Thyroid gland (tissue), 4 donors: Measurements from ENCODE around the gene POLR3A. TPM values are rescaled to one million over a fixed set of nuclear protein-coding genes. Genes with fewer than 3 reads are reported as not detected.
A peak's percentile ranks its signal among the peaks of the same experiment; 100 is the strongest.

ENCODE experiments used
- DNase-seq, 2 donors: peaks; one replicate each; pipeline ENCODE4 v3.0.0-alpha.2; 2019
- H3K27ac ChIP-seq, 3 donors: fragments of 200-600 bp; sonication (generic); 1 replicate in 2 of 3; 2 replicates in 1 of 3; pipeline ENCODE4 v1.5.1; 2016 to 2019; ENCODE audit warnings: mild to moderate bottlenecking in 1 of 3, moderate library complexity in 1 of 3
- H3K27me3 ChIP-seq: fragments of 200-600 bp; sonication (generic); one replicate; pipeline ENCODE4 v1.5.1; 2019
- H3K36me3 ChIP-seq, 2 donors: fragments of 200-600 bp; sonication (generic); one replicate each; pipeline ENCODE4 v1.5.1; 2016 to 2019
- H3K4me1 ChIP-seq, 2 donors: fragments of 200-600 bp; sonication (generic); one replicate each; pipeline ENCODE4 v1.5.1; 2017 to 2019
- H3K4me3 ChIP-seq, 3 donors: fragments of 200-600 bp; sonication (generic); replicated peaks in 1 of 3; 1 replicate in 2 of 3; 2 replicates in 1 of 3; pipeline ENCODE4 v1.5.1; 2016; ENCODE audit warnings: mild to moderate bottlenecking in 1 of 3
- H3K9me3 ChIP-seq: fragments of 200-600 bp; sonication (generic); one replicate; pipeline ENCODE4 v1.5.1; 2017
- POLR2A ChIP-seq, 2 donors: fragments of 450-650 bp; IDR thresholded peaks; one replicate each; pipeline ENCODE4 v1.6.1; 2017; ENCODE audit warnings: antibody characterized with exemption in 2 of 2, mild to moderate bottlenecking in 2 of 2, moderate library complexity in 1 of 2
- WGBS, 2 donors: methylation state at CpG; one replicate each; pipeline ENCODE4 v1.1.5; 2017; 5-methylcytosine and 5-hydroxymethylcytosine counted together
- intact Hi-C: fragments of 100-400 bp; cut with DNase I; formaldehyde crosslinking; loops from one replicate; pipeline ENCODE4 v1.15.1; 2023
- total RNA-seq, 4 donors: library from RNA; depleted of rRNA; stranded (reverse); fragments of >200 nt; gene quantifications; one replicate each; pipeline ENCODE4 v1.2.3, GENCODE V29; 2016
- TF ChIP-seq, protein P1 (sequence below), 6 experiments: fragments of 200-600 bp in 3 of 6; fragments of 450-650 bp in 3 of 6; sonication (generic) in 3 of 6; IDR thresholded peaks; one replicate each; pipeline ENCODE4 v1.5.1; 2016 to 2019; ENCODE audit warnings: antibody characterized with exemption in 6 of 6, mild to moderate bottlenecking in 2 of 6, inconsistent platforms in 1 of 6, moderate library complexity in 1 of 6

The POLR3A gene
- total RNA-seq, 4 donors from 2014 or later, result 14.5 to 21.5 (median 16.6) TPM

DNA sequence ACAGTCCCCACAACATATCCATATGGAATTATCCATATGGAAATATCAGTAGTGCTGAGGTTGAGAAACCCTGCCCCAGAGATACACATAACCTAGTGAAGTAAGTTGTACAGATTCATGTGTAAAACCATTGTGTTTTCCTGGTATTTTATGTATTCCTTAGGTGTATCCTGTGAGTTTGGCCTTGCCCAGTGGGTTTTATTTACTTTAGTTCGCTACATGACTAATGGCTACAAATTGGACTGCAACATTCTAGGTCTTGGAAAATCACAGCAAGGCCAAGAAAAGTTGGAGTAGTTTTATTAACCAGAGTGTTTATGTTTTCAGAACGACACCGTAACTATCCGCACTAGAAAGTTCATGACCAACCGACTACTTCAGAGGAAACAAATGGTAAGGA is 5.7 kb upstream of the POLR3A start:
- 80 to 84% methylated on average over 5 of the region's 5 CpGs for WGBS, 2 donors
- Histone ChIP-seq H3K4me1 (peaks cover 10 to 12% of the 10 kb centered on the region in 2 donors), H3K4me3 (peak overlapping the region in 1 of 3 donors; percentile 80), H3K27me3 (no peaks in the 10 kb centered on the region), H3K36me3 (peaks cover 46 to 47% of the 10 kb centered on the region in 2 donors), H3K9me3 (no peaks in the 10 kb centered on the region), H3K27ac (peak overlapping the region in 1 of 3 donors; percentile 72)
- DNase-seq, result no peak
- TF ChIP-seq POLR2A (IDR thresholded peaks at IDR 0.05), result no peak
- TF ChIP-seq, protein P1, sequence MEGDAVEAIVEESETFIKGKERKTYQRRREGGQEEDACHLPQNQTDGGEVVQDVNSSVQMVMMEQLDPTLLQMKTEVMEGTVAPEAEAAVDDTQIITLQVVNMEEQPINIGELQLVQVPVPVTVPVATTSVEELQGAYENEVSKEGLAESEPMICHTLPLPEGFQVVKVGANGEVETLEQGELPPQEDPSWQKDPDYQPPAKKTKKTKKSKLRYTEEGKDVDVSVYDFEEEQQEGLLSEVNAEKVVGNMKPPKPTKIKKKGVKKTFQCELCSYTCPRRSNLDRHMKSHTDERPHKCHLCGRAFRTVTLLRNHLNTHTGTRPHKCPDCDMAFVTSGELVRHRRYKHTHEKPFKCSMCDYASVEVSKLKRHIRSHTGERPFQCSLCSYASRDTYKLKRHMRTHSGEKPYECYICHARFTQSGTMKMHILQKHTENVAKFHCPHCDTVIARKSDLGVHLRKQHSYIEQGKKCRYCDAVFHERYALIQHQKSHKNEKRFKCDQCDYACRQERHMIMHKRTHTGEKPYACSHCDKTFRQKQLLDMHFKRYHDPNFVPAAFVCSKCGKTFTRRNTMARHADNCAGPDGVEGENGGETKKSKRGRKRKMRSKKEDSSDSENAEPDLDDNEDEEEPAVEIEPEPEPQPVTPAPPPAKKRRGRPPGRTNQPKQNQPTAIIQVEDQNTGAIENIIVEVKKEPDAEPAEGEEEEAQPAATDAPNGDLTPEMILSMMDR (IDR thresholded peaks at IDR 0.05), result no peak
- intact Hi-C loops, result no loop called here

DNA sequence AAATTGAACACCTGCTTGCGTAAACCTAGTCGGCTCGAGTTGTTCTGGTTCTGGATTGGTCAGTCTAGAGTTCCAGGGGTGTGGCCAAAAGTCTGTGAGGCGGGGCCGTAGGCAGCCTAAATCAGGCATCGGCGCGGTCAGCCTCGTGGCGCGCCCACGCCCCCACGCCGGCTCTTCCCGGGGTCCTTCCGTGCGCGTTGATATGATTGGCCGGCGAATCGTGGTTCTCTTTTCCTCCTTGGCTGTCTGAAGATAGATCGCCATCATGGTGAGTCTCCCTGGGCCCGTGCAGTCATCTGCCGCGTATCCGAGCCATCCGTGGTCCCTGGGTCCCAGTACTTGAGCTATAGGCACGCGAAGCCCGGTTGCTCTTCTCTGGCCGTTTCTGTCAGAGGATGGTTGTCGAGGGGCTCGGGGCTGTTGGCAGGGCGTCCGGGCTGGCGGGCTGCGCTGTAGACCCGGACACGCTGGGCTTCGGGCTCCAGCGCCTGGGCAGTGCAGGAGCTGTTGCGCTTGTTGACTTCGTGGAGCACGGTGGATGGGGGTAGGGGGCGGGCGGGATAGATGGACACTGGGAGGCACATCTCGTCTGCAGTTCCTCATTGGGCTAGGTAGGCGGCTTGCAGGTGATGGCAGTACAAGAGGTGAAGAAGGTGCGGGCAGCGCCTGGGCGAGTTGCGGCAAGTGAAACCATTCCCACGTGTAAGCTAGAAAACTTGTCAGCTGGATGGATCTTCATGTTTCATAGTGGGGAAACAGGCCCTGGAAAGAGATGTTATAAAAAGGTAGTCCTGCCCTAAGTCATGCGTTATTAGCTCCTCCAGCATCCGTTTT is 4.5 kb upstream of the POLR3A start, which contains the start of gene RPS24:
Gene RPS24 (plus strand): TSS at position 227 of the 834 bp plus-strand sequence. CDS start 39 bp downstream, at position 266.
- Histone ChIP-seq H3K27me3 (no peaks in the 10 kb centered on the region), H3K9me3 (no peaks in the 10 kb centered on the region), H3K4me3 (peak within 1 kb of the TSS; percentile 57 to 80 (median 58)), H3K36me3 (peaks cover 35% of the 10 kb centered on the region in 2 donors), H3K27ac (peak within 1 kb of the TSS; percentile 53 to 83 (median 72)), H3K4me1 (peaks cover 14 to 16% of the 10 kb centered on the region in 2 donors)
- intact Hi-C loops, result no loop called here
- peak; percentile 96 to 98 for DNase-seq
- TF ChIP-seq, protein P1 (IDR thresholded peaks at IDR 0.05), result no peak
- TF ChIP-seq POLR2A (IDR thresholded peaks at IDR 0.05), result peak; percentile 15 to 94
- 0 to 1% methylated on average over 34 to 47 of the region's 55 CpGs for WGBS, 2 donors

DNA sequence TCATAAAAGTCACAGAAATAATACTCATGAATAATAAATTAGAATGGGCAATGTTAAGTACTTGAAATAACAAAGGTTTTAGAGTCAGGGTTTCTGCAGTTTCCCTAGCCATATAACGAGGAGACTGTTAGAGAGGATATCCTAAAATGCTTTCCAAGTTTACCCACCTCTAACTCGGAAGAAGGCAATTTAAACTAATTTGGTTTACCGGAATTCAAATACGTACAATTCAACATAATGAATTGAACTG is 4.0 kb upstream of the POLR3A start:
- Histone ChIP-seq H3K36me3 (peaks cover 29 to 30% of the 10 kb centered on the region in 2 donors), H3K4me1 (peaks cover 20 to 21% of the 10 kb centered on the region in 2 donors), H3K4me3 (peak overlapping the region in 2 of 3 donors; percentile 13 to 80), H3K9me3 (no peaks in the 10 kb centered on the region), H3K27me3 (no peaks in the 10 kb centered on the region), H3K27ac (peak overlapping the region in 2 of 3 donors; percentile 53 to 73)
- no peak for TF ChIP-seq POLR2A (IDR thresholded peaks at IDR 0.05)
- no peak for DNase-seq
- intact Hi-C loops, result no loop called here
- 1% methylated on average over 4 of the region's 4 CpGs for WGBS, 2 donors

DNA sequence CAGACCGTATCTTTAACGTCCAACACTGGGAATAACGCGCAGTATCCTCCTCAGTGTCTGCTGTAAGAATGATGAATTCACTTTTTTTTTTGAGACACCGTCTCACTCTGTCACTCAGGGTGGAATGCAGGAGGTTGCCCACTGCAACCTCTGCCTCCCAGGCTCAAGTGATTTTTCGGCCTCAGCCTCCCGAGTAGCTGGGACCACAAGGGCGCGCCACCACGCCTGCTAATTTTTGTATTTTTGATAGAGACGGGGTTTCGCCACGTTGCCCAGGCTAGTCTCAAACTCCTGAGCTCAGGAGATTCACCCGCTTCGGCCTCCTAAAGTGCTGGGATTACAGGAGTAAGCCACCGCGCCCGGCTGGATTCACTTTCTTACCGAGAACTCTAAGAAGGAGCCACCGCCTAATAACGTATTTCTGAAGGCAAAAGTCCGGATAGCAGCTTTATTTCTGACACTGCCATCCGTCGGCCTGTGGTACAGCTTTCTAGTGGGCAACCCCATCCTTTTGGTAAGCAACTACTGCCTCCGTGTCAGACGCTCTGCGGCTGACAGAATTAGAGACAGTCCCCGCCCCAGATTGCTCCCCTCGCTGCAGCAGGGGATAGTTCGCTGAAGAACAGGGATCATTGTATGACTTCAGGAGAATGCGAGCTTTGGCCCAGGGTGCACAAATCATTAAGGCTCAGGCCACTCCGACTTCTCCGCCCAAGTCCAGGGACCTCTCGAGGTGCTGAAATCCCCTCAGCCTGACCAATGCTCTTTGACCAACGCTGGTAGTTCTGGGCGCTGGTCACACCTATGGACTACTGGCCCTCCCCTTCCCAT is 662 bp downstream of the POLR3A start:
- intact Hi-C loops, result no loop called here
- H3K27ac ChIP-seq, result peak overlapping the region in 2 of 3 donors; percentile 78 to 85
- H3K36me3 ChIP-seq, result peaks cover 22% of the 10 kb centered on the region in 2 donors
- no peaks in the 10 kb centered on the region for H3K9me3 ChIP-seq
- WGBS, 2 donors, result 34 to 40% methylated on average over 35 of the region's 36 CpGs
- no peaks in the 10 kb centered on the region for H3K27me3 ChIP-seq
- peak; percentile 34 to 37 for DNase-seq
- H3K4me1 ChIP-seq, result peaks cover 15 to 20% of the 10 kb centered on the region in 2 donors
- TF ChIP-seq POLR2A (IDR thresholded peaks at IDR 0.05), result no peak
- TF ChIP-seq, protein P1 (IDR thresholded peaks at IDR 0.05), result no peak
- peak overlapping the region; percentile 44 to 85 (median 62) for H3K4me3 ChIP-seq

DNA sequence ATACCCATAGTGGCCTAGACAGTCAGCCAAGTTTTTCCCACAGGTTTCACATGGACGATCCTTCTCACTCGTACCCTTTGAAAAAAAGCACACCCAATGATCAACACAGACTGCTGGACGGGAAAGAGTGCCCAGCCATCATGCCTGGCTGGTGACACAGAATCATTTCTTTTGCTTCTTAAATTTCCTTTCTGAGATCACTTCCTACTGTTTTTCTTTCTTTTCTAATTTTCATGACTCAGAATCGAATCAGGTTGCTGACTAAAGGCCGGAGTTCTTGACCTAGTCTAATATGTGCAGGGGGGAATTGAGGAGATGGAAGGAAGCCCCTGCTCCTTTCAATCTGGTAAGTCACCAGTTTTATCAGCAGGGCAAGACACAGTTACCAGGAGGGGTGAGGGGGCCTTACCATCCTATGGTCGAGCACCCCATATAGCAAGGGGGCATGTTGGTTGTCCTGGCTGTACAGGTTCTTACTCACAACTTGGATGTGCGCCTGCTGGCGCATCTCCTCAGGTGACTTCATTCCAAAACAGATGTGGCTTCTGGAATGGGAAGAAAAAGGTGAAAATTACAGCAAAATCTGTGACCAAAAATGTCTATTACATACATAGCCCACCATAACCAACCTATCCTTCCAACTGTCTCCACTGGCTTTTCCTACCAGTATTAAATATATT is 3.5 kb downstream of the POLR3A start:
- Histone ChIP-seq H3K4me1 (peaks cover 15 to 20% of the 10 kb centered on the region in 2 donors), H3K27me3 (no peaks in the 10 kb centered on the region), H3K27ac (no peak overlapping the region), H3K9me3 (no peaks in the 10 kb centered on the region), H3K4me3 (no peak overlapping the region), H3K36me3 (peaks cover 47 to 50% of the 10 kb centered on the region in 2 donors)
- TF ChIP-seq POLR2A (IDR thresholded peaks at IDR 0.05), result no peak
- TF ChIP-seq, protein P1 (IDR thresholded peaks at IDR 0.05), result no peak
- no peak for DNase-seq
- intact Hi-C loops, result no loop called here
- WGBS, 2 donors, result 92 to 96% methylated on average over 8 of the region's 8 CpGs
